ENCODE measurements around the gene PHACTR1.

The PHACTR1 gene

DNA sequence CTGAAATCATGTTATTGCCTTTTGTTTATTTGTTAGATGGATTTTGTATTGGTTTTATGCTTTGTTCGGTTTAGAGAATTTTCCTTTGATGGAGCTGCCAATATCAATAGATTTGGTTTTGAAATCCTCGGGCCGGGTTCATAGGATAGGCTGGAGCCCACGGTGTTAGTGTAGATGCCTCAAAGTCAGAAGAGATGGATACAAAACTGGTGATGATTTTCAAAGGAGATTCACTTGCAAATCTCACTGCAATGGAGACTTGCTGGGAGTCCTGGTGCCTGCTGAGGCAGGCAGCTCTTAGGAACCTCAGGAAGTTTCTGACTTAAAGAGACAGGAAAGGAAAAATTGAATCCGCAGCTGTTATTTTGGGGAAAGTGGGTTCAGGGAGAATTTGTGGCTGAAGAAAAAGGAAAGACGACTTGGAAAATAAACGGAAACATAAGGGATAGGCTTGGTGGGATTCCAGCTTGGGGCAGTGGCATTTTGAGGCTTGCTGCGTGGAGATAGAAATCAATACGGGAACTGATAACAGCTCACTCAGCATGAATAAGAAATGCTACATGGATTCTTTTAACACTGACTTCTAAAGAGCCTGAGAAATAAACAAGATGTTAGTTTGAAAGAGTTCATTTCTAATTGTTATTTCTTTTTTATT, 241.6 kb downstream of the PHACTR1 start:
- no peak for DNase-seq

DNA sequence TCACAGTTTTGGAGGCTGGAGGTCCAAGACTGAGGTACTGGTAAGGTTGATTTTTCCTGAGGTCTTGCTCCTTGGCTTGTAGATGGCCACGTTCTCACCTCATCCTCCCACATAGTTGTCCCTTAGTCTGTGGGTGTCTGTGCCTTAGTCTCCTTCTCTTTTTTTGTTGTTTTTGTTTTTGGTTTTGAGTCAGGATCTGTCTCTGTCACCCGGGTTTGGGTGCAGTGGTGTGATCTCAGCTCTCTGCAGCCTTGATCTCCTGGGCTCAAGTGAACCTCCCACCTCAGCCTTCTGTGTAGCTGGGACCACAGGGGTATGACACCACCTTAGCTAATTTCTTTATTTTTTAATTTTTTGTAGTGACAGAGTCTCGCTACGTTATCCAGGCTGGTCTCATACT, 245.2 kb downstream of the PHACTR1 start:
- DNase-seq: no peak

DNA sequence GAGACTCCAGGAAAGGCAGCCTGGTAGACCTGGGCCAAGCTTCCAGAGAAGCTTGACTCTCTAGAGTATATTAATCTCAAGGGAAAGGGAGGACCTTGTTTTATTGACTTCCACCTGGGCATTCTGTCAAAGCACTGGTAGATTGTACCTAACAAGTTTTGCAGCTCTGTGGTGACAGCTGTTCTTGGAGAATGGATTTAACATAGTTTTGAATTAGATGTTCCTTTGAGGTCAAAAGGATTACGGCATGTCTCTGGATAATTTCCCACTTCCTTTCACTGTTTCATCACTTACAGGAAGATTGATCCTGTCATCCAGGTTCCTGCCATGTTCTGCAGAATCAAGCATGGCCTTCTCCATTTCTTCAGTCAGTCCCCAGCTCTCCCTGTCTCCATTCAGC, 246.0 kb downstream of the PHACTR1 start:
- DNase-seq: no peak

DNA sequence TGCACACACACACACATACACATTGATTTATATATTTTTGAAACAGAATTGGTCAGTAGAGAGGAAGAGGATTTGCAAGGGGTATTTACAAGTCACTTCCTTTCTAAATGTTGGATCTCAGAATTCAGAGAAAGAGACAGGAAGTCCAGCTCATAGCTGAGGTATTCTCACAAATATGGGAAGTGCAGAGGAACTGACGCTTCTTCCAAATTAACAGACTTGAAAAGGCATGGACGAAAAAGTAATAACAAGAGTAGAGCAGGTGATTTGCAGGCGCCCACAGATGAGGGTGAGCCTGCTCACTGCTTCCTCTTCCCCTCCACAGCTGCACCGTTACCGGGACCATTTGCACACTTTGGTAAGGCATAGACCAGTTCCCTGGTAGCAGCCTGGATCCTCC, 246.4 kb downstream of the PHACTR1 start:
- no peak for DNase-seq

- no peak for DNase-seq
Measured at GRCh38 chr6:12963567-12963966, 247.0 kb downstream of the PHACTR1 start.

DNA sequence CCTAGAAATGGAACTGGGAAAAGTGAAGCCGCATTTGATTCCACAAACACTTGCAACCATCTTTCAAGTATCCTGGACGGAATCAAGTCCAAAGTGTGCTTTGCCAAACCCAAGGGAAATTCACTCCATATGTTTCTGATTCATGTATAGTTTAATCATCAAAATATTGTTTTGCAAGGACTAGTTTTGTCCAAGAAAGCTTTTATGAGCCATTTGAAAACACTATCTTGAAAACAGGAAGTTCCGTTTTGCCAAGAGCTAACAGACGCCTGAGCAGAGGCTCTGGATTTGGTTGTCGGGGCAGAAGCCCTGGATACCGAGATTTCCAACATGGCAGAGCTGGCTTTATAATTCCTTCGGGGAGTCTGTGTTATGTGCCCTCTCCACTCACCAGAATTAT, 251.1 kb downstream of the PHACTR1 start:
- no peak for DNase-seq

DNA sequence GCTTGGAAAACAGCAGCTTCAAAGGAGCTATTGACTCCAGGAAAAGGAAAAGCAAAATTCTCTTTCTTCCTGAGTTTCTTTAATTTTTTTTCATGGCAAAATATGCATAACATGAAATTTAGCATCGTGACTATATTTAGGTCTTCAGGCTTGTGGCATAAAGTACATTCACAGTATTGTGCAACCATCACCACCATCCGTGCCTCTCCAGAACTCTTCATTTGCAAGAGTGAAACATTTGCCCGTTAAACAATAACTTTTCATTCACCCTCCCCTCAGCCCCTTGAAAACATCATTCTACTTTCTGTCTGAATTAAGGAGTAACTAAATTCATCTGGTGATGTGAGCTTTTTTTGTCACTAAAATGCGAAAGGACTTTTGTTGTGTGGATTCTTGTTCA, 251.7 kb downstream of the PHACTR1 start:
- DNase-seq: no peak

GRCh38 chr6:12968839-12969558, 252.4 kb downstream of the PHACTR1 start:
- no peak for DNase-seq

- DNase-seq: no peak
Measured at GRCh38 chr6:12969966-12970365, 253.4 kb downstream of the PHACTR1 start.

DNA sequence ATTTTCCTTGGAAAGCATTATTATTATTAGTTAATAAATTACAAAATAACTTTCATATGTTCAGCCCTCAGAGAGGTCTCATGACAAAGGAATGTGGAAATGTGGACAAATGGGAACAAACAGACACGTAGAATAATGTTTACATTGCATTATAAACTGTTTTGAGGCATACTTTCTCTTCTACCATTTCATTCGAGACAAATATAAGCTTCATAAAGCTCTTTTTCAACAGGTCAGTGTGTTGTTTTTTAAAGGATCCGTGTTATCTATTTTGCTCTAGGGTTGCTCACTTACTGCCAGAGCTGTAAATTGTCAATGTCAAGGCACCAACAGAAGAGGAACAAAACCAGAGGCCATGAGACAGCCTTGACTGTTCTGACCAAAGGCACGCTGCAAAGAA, 256.8 kb downstream of the PHACTR1 start:
- DNase-seq: no peak

DNA sequence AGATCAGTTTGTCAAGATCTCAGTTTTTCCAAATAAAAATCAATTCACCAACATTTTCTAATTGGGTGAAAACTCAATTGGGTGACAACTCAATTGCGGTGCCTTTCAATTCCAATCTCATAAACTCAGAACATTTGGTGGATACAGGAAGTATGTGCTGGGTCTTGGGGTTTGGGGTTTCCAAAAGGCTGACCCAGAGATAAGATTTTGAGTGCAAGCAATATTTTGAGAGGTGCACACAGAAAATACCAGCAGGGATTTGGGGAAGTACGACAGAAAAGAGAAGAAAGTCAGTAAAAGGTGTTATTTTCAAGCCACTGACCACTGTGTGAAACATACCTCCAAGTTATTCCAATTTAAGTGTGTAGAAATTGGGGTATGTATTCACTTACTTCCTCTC, 258.0 kb downstream of the PHACTR1 start:
- no peak for DNase-seq

DNA sequence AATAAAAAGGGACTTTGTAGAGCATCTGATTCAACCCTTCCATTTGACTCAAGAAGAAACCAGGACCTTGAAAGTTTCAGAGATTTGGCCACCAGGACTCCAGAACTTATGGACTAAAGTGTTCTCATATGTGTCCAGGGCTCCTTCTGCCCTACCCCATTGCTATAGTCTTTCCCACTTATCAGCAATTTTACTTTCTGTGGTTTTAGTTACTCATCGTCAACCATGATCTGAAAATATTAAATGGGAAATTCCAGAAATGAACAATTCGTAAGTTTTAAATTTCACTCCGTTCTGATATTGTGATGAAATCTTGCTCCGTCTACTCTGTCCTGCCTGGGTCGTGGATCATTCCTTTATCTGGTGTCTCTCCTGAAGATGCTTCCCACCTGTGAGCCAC, 259.8 kb downstream of the PHACTR1 start:
- DNase-seq: no peak

DNA sequence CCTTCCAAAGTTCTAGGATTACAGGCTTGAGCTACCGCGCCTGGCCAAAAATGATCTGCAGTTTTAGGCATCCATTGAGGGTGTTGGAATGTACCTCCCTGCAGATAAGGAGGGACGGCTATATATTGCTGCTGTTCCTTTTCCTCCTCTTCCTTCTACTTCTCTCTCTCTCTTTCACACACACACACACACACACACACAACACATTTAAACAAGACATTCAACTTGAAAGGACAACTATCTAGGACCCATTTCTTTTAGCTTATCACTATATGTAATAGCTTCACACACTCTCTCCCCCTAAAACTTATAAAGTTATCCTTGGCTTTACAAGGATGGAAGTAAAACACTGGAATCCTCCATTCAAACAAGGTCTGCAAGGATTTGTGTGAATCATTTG, 260.6 kb downstream of the PHACTR1 start:
- DNase-seq: no peak

- DNase-seq: no peak
Measured at GRCh38 chr6:12977806-12978205, 261.2 kb downstream of the PHACTR1 start.

DNA sequence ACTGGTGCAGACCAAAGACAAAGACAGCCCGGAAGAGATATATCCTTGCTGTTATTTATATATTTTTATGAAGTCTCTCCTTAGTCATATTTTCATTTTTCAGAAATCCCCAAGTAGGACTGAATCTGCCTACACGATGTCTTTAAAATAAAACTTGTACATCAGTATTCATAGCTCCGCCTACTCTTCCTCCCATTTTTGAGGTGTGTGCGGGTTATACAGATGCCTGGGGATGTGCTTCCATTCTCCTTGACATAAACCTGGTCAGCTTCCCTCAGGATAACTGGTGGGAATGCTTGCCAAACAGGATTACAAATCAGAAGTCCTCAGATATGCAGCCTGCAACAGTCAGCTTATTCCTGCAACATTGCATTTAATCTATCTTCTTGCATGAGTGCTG, 264.2 kb downstream of the PHACTR1 start:
- DNase-seq: no peak

GRCh38 chr6:12984776-12985175, 268.2 kb downstream of the PHACTR1 start:
- no peak for DNase-seq

DNA sequence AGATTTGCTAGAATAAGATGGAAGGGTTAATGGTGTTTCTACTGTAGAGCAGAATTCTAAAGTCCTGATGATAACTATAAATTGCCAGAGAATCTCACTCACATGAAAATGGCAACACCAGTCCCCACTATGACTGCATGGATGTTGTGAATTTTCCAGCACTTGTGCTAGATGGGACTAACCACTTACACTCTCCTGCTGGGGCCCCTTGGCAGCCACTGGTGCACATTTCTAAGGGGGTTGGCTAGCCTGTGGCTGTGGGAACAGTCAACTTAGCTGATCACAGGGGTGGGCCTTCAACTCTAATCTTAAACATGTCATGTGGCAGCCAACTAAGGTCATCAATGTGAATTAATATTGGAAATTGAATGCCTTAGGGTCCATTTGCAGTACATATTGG, 271.2 kb downstream of the PHACTR1 start:
- DNase-seq: no peak

GRCh38 chr6:12990162-12990561, 273.6 kb downstream of the PHACTR1 start:
- DNase-seq: no peak

- DNase-seq: no peak
Measured at GRCh38 chr6:12991435-12991834, 274.9 kb downstream of the PHACTR1 start.

DNA sequence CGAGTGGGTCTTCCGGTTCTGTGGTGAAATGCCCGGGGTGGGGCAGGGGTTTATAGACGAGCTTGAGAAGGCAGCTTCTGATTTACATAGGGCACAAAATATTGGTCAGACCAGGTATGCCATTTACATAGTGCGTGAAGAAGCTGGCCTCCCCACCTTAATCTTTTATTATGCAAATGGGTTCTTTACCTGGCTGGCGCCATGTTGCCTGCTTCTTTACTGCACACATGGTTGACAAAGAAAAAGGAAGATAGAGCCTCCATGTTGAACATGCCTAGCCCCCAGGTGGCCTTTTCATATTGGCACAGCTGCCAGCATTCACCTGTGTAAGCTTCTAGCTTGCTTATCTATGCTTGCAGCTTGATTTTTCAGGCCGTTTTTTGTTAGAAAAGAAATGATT, 276.2 kb downstream of the PHACTR1 start:
- no peak for DNase-seq

- no peak for DNase-seq
Measured at GRCh38 chr6:12993283-12993898, 276.8 kb downstream of the PHACTR1 start.

- DNase-seq: no peak
Measured at GRCh38 chr6:12995419-12995818, 278.9 kb downstream of the PHACTR1 start.

DNA sequence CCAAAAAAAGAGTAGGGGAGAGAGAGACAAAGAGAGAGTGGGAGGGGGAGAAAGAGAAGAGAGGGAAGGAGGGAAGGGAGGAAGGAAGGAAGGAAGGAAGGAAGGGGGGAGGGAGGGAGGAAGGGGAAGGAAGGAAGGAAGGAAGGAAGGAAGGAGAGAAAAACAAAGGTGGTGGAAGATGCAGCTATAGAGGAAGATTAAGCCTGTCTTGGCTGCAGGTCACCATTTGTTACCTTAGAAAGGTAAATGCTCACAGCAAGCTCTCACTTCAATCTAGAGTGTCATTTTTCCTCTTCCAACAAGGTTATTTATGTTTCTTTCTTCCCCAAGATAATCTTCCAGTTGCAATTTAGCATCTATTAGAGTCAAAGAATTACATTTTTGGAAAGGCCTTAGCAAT, 284.0 kb downstream of the PHACTR1 start:
- no peak for DNase-seq

- DNase-seq: no peak
Measured at GRCh38 chr6:13001927-13002326, 285.4 kb downstream of the PHACTR1 start.

GRCh38 chr6:13004601-13005000, 288.0 kb downstream of the PHACTR1 start:
- no peak for DNase-seq

Measured in CD4-positive, alpha-beta T cell treated with Interleukin-21 for 1 hour (primary cell).